Fibroblast of skin of right quadriceps (primary cell): ENCODE data around the gene NCOA3.
A peak's percentile ranks its signal among the peaks of the same experiment; 100 is the strongest.

ENCODE experiments used
- DNase-seq: peaks from one replicate; pipeline ENCODE4 v3.0.0-alpha.2; 2013

NCOA3 gene

DNA sequence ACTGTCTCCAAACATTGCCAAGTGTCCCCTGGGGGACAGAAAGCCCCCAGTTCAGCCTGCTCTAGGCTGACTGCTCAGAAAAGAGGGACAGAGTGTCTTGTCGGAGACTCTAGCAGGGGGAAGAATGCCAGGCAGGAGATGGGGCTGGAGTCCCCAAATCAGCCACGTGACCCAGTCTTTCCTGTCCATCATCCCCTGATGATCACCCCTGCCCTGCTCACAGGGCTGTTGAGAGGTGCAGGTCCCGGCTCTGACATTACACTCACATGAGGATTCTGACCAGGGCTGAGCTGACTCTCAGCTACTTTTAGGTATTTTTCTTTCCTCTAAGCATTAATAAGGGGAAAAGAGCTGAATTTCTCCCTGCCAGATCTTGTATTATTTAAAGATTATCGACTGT, 167.8 kb downstream of the NCOA3 start:
- no peak for DNase-seq

DNA sequence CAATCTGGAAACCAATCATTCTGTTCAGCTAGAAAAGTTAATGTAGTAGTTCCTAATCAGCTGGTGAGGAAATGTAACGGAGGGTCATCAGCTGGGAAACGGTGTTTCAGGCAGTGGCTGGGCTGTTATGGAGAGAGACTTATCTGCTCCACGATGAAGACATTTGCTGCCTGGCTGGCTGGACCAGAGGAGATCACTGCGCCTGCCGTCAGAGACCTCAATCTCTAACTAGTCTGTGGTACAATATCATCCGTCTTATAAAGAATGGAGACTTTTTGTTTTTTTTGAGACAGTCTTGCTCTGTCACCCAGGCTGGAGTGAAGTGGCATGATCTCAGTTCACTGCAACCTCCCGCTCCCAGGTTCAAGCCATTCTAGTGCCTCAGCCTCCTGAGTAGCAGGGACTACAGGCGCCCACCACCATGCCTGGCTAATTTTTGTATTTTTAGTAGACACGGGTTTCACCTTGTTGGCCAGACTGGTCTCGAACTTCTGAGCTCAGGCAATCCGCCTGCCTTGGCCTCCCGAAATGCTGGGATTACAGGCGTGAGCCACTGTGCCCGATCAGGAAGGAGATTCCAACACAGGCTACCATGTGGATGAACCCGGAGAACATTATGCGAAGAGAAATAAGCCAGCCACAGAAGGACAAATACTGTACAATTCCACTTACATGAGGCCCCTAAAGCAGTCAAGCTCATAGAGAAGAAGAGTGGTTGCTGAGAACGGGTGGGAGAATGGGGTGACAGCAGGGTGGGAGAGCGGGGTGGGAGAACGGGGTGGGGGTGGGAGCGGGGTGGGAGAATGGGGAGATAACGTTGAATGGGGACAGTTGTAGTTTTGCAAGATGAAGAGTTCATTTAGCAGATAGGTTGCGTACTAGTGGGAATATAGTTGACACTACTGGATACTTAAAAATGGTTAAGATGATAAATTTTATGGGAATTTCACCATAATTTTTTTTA, 168.5 kb downstream of the NCOA3 start:
- no peak for DNase-seq

DNA sequence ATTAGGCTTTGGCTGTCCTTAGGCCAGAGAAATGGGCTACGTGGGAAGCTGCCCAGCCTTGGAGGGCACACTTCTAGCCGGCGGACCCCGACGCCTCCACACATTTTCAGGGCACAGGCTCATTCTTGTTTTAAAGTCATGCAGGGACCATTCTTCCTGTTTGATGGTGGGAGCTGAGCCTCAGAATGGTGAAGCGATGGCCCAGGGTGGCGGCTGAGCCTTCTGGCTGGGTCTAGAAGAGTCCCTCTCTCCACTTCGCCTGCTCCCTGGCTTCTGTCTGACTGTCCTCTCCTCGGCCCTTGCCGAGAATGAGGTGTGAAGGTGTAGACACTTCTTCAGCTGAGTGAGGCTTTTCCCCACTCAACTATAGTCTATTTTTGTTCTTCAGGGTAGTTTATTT, 169.2 kb downstream of the NCOA3 start:
- DNase-seq = no peak

DNA sequence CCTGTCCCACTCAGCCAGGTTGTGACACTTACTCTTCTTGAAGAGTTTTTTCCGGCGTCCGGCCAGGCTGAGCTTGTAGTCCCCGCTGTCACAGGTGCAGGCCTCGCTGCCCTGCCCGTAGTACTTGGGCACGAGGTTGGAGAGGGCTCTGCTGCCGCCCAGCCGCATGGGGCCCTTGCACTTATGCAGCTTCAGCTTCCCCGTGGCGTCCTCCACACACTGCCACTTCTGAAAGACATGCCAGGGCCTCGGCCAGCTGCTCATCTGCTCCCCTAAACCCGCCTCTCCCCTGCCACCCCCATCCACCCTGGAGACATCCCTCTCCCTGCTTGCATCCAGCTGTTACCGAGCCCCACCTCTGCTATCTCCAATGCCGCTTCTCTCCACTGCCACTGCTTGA, 170.5 kb downstream of the NCOA3 start:
- DNase-seq = no peak

DNA sequence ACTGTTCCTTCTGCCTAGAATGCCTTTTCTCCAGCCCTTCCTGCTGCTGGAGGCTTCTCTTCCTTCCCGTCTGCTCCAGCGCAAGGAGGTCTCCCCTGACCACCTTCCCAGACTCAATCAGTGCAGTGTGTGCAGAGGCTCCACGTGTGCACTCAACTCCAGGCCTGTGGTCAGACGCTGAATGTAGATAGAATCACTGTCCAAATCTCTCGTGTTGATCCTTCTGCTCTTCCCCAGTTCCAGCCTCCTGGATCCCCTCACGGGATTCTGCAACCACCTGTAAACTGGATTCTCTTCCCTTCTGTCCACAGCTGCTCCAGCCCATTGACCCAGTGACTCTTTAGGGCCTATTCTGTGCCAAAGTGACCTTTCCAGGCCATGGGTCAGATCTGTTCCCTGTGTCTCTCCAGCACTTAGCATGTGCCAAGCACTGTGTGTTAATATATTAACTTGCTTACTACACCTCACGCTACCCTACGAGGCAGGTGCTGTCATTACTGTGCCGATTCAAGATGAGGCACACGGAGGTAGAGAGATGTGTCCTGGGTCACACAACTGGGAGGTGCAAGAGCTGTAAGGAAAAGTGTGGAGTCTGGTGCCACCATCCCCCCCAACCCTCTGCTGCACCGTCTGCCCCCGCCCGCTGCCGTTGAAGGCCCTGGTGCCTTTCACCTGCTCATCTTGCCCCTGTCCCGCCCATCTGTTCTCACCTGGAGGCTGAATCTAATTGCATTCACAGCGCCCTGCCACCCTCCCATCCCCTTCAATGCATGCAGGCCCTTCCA, 171.4 kb downstream of the NCOA3 start:
- no peak for DNase-seq

DNA sequence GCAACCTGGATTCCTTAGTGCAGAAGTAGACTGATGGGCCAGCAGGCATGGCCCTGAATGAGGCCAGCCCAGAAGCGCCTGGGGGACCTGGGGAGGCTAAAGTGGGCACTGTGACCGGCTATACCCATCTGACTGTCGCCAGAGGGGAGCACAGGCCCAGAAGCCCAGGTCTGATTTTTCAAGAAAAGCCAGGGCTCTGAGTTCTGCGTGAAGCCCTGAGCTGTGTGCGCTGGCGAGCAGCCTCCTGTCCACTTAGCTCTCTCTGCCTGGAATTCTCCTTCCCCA, 171.9 kb downstream of the NCOA3 start:
- DNase-seq = no peak

DNA sequence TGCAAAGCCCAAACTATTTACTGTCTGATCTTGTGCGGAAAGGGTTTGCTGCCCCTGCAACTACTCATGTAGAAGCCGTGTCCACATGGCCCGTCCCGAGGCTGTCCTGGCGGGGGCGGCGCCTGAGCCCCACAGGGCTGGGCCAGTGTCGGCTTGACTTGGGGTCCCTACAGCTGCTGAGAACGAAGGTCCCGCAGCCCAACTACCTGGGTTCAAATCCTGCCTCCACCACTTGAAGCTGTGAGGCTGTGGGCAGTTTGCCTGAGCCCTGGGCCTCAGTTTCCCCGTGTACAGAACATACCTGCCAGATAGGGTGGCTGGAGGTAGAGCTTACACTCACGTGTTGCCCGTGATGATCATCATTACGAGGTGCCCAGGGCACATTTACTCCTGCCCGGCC, 172.5 kb downstream of the NCOA3 start:
- DNase-seq = no peak

DNA sequence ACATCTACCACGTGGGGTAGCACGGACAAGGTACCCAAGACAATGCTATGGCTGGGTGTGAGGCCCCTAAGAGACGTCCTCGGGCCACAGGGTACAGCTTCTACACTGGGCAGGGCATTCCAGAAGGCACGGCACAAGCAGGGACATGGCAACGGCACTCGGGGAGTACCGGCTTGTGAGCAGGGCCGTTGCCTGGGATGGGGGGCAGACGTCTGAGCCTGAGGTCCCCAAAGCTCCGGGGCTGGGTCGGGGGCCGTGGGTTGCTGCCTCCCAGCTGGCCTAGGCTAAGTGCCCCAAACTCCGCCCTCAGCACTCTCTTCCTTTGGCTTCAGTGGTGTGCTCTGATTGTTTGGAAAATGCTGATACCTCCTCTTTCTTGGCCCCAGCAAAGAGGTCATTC, 173.0 kb downstream of the NCOA3 start:
- DNase-seq = no peak

DNA sequence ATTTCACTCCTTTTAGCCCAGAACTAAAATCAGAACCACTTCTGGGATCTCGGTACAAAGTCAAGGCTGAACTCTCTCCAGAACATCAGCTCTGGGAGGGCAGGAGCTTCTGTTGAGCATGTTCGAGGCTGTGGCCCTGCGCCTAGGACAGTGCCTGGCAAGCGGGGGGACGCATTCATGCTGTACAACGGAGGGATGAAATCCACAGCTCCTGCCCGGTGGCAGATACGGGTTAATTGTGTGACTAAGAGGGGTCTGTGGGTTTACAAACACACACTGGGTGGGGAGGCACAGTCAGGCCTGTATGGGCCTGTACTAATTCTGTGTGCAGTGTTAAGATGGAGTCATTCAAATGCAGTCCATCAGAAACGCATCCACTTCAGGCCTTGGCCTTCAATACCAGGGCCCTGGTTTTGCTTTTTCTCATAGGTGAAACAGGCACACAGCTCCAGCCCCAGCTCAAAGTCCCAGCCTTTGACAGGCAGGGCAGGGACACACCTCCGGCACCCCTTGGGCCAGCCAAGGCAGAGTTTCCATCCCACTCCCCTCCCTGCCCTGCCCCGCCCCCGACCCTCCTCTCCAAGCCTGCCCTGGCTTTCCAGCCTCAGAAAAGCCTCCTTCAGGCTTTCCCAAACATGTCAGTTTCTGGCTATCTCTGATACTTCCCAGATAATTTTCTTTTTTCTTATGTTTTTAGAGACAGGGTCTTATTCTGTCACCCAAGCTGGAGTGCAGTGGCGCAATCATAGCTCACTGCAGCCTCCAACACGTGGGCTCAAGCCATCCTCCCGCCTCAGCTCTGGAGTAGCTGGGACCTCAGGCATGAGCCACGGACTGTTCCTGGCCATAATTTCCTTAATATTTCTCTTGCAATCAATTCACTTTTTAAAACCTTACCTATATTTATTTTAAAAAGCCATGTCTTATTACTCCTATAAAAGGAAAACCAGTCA, 173.8 kb downstream of the NCOA3 start:
- DNase-seq = no peak

DNA sequence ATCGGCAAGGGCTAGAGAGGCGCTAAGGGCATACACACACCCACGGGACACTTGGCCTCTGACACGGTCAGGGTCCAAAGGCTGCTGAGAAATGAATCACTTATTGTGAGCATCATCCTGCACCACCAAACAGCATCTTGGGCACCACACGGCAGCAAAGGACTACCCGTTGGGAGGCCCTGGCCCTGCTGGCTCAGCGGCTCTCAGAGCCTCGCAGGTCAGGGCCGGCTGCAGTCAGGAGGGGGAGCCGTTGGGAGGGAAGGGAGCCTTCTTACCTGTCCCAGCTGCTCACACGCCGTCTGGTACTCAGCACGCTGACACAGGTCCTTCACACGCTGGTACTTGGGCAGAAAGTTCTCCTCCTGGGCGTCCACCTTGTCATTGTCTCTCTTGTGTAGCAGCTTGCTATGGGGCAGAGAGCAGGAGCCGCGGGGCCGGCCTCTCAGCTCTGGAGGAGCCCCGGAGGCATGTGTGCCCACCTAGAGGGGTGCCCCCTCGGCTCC, 174.6 kb downstream of the NCOA3 start:
- DNase-seq = no peak

DNA sequence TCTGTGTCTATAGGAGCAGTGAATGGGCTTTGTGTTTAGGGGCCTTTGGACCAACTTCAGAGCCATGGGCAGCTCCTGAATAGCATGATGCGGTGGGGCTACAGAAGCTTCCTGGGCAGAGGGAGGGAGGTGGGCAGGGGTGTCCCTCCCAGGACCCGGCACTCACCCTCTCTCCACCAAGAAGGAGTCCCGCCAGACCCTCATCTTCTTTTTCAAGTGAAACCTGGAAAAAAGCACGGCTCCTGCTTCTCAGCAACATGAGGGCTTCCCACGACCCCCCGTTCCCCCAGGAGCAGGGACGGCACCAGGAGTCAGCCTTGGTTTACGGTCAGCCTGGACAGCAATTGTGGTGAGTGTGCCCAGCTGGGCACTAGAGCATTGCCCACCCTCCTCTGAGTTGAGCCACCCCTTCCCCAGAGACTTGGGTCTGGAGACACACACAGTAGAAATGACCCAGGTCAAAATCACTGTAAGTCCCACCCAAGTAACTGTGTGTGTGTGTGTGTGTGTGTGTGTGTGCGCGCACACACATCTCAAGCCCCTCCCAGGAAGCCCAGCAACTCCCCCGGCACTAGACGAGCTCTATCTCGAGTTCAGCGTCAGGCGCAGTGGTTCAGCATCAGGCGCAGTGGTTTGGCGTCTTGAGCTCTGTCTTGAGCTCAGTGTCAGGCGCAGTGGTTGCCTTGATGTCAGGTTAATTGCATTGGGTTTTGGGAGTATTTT, 175.4 kb downstream of the NCOA3 start:
- no peak for DNase-seq

DNA sequence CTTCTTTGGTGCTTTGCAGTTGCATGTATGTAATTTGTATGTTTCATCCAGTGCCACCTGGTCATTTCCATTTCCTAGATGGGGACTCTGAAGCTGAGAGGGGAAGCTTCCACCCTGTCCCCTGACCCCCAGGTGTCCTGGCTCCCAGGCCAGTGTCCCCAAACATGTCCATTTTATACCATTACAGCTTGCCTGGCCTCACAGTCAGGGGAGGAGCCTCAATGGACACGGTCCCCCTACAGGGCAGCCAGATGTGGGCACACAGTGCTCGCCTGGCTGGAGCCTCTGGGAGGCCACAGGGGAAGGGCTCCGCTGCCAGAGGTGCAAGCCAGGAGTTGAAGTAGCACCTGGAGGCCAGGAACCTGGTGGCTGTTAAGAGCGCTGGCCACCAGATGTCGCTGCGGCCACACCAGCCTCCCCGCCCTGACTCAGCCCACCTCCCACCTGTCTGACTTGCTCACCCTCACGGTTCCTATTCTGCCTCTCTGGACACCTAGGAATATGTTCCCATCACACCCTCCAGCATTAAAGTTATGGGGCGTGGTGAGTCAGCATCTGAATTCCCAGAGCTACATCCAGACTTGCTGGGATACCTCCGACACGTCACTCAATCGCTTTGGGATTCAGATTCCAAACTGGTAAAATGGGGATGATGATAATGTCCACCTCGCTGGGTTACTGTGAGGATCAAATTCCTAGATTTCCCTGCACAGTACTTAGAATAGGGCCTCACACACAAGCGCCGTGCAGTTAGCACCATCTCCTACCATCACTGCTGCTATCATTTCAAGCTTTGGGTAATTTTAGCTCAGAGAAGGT, 176.2 kb downstream of the NCOA3 start:
- DNase-seq = peak; percentile 20

DNA sequence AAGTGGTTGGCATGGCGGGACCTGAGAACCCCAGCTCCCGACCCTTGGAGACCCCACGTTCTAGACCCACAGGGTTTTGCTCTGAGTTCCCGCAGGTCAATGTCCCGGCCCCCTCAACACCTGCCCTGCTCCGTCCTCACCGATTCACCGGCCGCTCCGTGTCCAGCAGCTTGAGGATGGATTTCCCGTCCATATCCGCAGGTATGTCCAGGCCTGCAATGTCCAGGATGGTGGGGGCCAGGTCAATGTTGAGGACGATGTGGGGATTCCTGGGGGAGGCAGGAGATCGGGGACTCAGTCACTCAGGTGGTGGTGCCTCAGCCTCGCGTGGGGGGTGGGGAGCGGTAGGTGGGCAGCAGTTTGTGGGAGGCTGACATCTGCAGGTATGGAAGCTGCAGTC, 176.8 kb downstream of the NCOA3 start:
- no peak for DNase-seq

DNA sequence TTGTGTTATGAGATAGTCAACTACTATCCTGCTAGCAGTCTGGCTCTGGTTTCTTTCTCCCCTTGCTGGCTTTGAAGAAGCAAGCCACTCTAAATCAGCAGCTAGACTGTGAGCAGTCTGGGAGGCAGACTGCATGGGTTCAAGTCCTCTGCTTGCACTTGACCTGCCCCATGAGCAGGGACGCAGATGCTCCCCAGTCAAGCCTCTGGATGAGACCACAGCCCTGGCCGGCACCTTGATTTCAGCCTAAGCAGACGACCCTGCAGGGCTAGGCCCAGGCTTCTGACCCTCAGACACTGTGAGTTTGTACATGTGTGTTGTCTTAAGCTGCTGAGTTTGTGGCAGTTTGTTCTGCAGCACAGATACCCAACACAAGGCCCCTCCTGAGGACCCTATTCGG, 177.8 kb downstream of the NCOA3 start:
- no peak for DNase-seq

DNA sequence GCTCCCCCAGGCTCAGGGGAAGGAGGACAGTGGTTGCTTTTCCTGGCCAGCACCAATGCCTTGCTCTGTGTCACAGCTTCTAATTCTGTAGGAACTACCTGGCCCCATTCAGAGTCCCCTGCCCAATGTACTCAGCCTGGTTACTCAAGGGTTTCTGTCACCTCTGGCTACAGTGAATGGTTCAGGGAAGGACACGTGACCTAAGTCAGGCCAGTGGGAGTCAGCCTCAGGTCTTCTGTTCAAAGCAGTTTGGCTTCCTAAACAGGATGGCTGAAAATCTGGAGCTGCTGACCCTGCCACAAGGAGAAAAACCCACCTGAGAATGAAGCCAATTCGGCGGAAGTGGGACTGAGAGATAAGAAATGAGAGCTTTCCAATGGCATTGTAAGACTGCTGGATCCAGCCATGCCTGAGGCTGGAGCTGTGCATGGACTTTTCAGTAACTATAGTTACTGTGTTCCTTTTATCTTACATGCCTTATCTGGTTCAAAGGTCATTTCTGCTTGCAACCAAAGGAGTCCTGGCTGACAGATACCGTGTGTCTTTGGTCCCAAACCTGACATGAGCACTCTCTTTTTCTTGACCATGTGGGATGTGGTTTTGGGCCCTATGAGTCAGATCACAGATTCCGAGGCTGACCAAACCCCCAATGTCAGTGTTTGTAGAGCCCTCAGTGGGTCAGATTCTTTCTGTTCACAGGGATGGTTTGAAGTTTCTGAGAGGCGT, 179.3 kb downstream of the NCOA3 start:
- DNase-seq = no peak

DNA sequence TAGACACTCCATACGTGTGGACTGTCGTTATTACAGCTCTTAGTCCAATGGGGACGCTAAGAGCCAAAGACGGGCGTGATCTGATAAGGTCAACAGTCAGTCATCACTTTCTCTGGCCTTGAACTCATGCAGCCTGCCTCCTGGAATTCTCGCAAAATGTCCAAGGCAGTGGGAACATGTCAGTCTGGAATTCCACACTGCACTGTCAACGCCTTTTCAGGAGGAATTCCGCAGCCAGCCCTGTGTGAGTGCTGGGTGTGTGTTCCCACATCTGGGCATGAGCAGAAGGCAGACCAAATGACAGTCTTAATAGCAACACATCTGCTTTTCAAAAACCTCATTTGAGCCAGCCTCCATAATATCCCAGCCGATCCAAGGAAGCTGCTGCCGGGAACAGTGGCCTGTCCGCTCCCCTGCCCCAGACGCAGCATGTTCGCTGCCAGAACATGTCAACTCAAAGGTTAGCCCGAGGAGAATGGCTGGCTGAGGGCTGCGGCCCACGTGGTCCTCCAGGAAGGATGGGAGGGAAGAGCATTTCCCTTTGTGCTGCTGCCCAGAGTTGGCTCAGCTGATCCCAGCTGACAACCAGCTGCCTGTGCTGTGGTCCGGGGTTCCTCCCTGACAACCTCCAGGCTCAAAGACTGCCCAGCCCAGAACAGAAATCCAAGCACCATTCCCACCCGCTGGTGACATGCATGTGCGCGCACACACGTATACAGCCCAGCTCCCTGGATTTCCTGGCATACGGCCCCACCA, 180.5 kb downstream of the NCOA3 start:
- DNase-seq = peak; percentile 46

DNA sequence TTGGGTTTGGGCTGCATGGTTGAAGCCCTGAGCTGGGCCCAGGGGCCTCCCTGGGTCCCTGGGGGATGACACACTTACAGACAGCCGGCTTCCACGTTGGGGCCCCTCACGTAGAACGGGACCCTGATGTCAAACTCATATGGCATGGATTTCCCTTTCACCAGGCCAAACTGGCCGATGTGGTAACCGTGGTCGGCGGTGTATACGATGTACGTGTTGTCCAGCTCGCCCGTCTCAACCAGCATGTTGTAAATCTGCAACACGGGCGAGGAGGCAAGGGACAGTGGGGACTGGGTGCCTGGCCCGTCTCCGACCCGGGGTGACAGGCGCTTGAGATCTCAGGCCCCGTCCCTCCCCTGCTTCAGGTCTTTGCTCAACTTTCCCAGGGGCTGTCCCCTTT, 181.2 kb downstream of the NCOA3 start:
- no peak for DNase-seq

DNA sequence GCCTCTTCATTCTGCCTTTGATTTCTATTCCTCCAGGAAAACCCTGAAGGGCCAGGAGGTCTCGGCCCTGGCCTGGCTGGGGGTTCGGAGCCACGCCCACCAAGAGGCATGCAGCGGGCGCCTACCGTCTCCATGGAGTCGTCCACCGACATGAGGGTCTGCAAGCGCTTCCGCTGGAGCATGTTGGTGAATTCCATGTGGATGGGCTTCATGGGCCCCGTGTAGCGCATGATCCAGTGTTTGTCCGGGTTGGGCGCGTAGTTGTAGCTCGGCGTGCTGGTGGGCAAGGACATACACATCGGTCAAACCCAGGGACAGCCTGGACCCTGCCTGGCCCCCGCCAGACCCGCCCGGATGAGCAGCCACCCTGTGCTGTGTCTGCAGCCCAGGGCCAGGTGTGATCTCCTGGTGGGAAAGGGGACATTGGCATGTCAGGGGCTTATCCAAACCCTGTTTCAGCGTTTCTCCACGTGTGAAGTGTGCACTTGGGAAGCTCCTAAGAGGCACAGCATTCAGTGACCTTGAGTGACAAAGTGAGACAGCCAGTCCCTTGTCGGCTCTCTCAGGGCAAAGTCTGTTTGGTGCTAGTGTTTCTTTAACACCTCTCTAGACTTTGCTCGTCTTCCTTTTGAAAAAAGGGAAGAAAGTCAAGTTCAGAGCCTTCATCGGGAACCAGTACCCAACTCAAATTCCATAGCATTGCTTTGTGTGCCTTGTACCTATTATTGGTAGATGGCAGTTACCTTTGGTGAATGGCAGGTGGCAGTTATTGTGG, 182.8 kb downstream of the NCOA3 start:
- DNase-seq = no peak

DNA sequence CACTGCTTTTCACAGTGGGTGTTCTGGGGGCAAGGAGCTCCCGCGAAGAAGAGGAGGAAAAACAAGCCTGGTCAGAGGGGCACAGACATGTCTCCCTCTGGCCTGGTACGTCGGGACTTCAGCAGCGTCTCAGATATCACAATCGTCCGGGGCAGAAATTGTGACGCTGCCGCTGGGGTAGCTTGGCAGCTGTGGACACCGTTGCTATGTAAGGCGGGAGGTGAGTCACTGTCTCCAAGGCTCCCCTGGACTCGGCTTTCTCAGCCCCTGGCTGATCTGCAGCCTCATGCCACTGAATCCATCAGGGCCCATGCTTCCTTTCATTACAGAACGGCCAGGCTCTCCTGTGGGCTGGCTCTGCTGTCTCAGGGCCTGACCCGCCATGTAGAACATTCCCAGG, 184.9 kb downstream of the NCOA3 start:
- DNase-seq = peak; percentile 59
